ENCODE data around the gene RLN3.

- TF ChIP-seq CTCF (IDR thresholded peaks at IDR 0.05) (no peak), POLR2A (IDR thresholded peaks at IDR 0.05) (peak in 2 of 3 donors; percentile 23 to 33)
Measured at GRCh38 chr19:14005349-14006084, 22.4 kb upstream of the RLN3 start.

Data from body of pancreas (tissue), 4 donors.